HG02678 (cell line): ENCODE results near the gene E2F4.

Source experiments
- ATAC-seq: cut with Tn5 transposase; IDR thresholded peaks from one replicate; pipeline ENCODE4 v1.9.1; 2021; ENCODE audit warnings: mild to moderate bottlenecking, moderate library complexity; ENCODE audit not compliant: unreplicated experiment

The E2F4 gene

DNA sequence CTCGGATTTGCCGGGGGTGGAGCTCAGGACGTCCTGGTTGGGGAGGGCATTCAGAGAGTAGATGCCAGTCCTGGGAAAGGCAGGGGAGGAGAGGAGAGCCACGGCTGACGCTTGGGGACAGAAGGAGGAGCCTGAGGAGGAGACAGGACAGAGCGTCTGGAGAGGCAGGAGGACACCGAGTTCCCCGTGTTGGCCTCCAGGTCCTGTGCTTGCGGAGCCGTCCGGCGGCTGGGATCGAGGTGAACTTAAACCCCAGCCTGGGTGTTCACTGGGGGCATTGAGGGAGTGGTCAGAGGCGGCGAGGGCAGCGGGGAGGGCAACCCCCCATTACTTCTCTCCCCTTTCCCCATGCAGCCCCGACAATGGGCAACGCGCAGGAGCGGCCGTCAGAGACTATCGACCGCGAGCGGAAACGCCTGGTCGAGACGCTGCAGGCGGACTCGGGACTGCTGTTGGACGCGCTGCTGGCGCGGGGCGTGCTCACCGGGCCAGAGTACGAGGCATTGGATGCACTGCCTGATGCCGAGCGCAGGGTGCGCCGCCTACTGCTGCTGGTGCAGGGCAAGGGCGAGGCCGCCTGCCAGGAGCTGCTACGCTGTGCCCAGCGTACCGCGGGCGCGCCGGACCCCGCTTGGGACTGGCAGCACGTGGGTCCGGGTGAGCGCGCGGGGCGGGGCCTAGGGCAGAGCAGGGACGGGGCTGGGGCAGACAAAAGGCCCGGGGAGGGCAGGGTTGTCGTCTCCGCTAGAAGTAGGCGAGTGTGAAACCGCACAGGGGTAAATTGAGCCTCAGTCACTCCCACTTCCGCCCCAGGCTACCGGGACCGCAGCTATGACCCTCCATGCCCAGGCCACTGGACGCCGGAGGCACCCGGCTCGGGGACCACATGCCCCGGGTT lies 17.9 kb upstream of the E2F4 start:
- ATAC-seq: peak; percentile 44

DNA sequence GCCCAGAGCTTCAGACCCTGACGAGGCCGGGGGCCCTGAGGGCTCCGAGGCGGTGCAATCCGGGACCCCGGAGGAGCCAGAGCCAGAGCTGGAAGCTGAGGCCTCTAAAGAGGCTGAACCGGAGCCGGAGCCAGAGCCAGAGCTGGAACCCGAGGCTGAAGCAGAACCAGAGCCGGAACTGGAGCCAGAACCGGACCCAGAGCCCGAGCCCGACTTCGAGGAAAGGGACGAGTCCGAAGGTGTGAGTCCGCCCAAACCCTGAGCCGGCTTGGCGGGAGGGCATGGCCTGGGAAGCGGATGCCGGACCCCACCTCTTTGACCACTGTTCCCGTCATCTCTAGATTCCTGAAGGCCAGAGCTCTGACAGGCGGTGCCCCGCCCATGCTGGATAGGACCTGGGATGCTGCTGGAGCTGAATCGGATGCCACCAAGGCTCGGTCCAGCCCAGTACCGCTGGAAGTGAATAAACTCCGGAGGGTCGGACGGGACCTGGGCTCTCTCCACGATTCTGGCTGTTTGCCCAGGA lies 17.2 kb upstream of the E2F4 start:
- no peak for ATAC-seq

DNA sequence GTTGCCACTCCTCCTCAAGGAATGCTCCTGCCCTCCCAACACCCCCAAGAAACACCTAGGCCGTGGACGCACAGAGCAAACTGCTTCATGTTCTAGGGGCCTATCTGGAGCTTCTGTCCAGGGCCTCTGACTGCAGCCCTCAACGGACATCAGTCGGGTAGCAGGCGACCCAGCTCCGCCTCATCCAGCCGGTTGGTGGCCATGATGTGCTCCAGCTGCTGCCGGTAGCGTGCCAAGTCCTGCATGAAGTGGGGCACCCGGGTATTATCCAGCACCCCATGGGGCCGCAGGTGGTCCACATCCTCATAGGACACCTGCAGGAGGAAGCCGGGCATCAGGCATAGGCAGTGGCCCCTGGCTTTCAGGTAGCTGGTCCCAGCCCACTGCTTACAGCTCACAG lies 15.3 kb upstream of the E2F4 start:
- ATAC-seq: no peak

DNA sequence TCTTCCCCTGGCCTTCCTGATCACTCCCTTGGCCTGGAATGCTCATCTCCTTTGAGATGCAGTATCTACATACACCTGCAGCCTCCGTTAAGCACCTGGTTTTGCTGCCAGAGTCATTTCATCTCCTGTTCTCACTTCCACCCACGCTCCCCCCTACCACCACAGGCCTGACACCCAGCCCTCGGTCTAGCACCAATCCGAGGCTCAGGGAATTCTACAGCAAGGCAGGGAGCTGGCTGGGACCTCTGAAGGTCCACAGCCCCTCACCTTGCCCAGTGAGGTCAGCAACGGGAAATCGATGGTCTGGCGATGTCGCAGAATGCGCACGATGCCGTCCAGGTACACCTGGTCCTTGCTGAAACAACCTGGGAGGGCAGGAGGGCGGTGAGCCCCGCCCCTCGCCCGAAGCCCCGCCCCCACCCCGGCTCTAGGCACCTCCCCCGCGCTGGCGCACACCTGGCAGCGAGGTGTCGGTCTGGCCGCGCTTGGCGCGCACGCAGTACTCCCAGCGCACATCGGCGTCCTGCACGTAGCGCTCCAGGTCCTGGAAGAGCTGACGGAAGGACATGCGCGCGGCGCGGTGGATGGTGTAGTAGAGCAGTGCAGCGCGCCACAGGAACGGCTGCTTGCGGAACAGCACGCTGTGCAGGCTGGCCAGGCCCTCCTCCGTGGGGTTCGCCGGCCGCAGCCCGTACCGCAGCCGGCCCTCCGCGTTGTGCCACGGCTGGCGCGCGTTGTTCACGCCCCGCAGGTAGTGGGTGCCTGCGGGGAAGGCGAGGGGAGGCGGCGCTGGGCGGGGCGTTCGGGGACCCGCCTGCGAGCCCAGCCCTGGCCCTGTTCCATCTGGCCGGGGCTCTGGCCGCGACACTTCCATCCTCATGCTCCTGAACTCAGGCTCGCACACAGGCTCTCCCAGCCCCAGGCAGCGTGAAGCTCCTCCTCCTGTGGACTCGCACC lies 13.9 kb upstream of the E2F4 start:
- ATAC-seq: no peak

DNA sequence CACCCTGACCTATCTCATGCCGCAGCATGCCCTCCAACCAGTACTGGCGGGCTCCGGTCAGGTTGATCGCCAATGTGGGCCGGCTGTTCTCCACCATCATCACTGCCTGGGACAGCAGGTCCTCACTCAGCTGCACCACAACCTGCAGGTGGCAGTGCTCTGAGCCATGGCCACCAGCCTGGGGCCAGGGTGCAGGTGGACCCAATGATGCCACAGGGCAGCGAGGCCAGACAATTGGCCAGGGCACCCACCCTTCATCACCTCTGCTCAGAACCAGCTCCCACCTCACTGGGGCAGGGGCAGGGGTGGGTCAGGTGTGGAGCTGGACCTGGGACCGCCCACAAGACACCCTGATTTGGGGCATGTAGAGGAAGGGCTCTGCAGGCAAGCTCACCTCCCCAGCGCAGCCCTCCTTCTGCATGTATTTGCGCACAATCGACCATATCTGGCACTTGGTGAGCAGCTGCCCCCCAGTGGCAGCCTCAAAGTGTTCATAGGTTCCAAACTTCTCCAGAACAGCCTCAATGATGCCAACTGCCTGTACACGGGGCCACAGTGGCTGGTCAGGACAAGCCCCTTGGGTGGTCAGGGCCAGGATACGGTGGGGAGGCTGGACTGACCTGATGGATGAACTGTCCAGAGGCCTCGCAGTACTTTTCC lies 12.4 kb upstream of the E2F4 start:
- ATAC-seq: no peak

DNA sequence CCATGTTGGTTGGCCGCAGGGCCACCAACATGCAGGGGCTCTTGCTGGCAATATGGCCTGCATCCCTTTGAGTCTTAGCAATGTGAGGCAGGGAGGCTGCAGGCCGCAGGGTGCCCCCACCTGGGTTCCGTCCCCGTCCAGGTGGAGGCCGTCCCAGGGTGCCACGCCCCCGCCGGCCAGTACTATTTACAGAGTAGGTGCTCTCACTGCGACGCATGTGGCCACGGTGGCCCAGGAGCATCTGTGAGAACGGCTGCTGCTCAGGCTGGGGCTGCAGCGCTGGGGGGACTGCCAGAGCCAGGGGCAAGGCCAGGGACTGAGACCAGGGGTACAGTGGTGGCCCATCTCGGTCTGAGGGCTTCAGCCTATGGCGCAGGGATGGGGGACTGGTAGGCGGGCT lies 11.8 kb upstream of the E2F4 start:
- ATAC-seq: no peak

DNA sequence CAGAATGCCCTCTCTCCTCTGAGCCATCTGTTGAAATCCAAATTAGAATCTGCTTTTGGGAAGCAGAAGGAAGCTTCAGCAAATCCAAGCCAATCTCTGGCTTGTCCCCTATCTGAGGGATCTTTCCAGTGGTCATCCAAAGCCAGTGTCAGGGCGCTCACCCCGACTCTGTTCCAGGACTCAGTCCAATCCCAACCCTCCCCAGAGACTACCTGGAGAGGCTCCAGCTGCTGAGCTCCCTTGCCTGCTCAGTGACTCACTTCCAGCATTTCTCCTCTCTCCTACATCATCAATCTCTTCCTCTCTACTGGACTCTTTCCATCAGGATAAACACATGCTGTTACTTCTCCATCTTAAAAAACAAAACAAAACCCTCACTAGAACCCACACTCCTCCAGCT lies 10.6 kb upstream of the E2F4 start:
- ATAC-seq: no peak

DNA sequence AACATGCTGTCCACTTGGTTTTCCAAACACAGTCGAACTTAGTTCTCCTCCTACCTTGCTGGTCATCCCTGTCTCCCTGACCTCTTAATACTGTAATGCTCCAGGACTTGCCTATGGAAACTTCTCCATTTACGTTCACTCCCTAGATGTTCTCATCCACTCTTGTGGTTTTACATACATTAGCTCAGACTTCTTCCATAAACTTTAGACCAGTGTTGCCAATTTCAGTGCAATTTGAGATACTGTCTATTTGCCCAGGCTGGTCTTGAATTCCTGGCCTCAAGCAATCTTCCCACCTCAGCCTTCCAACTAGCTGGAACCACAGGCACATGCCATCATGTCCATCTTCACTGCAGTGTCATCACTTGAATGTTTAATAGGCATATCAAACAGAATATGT lies 9.7 kb upstream of the E2F4 start:
- no peak for ATAC-seq

DNA sequence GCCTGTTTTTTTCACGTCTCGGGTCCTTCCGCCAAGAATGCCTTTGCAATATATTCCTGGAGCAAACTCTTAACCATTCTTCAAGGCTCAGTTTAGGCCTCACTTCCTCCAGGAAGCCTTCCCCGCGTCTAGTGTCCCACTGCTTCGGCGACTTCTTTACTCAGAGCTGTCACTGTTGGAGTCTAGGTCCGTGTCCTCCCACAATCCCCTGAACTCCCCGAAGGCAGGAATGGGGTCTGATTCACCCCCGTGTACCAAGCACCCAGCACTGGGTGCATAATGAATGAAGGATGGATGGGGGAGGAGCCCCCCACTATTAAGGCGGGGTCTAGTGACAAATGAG lies 8.7 kb upstream of the E2F4 start:
- ATAC-seq: no peak

DNA sequence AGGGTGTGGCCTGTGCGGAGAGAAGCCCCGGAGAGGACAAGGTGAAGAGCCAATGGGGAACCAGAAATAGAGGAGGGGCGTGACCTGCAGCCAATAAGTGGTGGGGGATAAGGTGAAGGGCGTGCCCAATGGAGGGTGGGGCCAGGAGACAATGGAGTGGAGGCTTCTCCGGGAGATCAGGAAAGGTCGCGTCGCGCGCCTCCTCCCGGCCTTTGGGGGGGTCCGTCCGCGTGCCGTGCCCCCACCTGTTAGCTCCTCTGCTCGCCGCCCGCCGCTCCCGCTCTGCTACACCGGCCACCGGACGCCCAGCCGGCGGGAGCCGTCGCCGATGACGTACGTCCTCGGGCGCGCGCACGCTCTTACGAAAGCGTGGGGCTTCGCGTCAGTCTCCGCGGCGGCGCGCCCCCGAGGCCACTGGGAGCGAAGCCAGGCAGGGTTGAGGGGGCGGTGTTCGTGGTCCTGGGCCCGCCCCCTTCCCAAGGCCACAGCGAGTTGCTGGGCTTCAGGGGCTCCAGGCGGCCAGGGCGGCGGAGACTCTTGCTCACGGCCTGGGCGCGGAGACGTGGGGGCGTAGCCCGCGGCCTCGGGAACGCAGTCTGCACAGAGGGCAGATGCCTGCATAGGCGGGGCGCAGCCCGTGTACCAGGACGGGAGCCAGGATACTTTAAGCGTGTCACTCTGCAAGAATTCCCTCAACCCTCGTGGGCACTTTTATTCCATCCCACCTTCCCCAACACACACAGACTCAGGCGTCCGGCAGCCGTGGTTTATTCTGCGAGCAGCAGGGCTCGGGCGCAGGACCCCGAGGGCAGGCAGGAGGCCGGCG lies 8.1 kb upstream of the E2F4 start, which contains the start of gene MATCAP1:
Gene MATCAP1 (minus strand): TSS at position 337 of the 826 bp plus-strand sequence. CDS start 3,353 bp downstream, outside the sequence.
- peak; percentile 94 for ATAC-seq

DNA sequence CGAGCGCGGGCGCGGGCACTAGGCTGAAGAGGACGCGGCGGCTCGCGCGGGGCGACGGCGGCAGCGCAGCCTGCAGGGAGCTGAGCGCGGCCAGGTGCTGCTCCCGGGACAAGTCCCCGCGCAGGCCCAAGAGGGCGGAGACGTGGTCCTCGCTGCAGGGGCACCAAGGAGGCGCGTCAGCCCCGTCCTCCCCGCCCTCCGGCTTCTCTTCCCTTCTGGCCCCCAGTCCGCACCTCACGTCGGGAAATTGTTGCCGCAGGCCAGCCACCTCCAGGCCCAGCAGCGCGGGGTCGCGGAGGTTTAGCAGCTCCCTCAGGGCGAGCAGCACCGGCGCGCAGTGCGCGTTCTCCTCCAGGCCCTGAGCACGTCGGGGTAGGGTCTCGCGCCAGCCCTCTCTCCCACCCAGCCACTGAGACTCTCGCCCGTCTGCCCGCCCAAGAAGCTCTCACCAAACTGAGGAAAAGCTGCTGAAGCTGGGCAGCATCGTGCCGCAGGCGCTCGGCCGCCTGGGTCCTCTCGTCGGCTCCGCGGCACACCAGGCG lies 7.4 kb upstream of the E2F4 start:
- no peak for ATAC-seq

DNA sequence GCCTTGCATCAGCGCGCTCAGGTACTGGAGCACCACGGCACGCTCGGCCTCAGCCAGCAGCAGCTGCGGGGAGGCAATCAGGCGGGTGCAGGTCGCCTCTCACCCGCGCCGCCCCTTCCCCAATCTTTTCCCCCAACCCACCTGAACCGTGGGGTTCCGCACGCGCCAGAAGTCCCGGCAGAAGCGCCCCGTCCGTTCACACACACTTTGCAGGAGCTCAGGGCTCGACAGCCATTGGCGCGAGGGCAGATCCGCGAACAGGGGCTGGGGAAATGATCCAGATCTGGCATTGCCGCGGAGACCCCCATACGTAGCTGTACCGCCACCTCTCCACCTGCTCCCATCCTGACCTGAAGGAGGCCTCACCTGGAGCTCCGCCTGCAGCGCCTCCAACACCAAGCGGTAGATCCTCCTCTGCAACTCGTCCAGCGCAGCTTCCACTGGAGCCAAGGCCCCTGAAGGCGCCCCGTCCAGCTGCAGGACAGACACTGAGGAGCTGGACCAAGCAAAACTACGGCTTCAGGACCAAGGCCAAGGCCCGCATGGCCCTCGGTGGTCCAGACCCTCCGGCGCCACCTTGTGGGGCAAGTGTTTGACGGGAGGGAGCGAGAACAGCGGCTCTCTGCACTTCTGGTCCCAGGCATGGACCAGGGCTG lies 6.8 kb upstream of the E2F4 start:
- ATAC-seq: no peak

DNA sequence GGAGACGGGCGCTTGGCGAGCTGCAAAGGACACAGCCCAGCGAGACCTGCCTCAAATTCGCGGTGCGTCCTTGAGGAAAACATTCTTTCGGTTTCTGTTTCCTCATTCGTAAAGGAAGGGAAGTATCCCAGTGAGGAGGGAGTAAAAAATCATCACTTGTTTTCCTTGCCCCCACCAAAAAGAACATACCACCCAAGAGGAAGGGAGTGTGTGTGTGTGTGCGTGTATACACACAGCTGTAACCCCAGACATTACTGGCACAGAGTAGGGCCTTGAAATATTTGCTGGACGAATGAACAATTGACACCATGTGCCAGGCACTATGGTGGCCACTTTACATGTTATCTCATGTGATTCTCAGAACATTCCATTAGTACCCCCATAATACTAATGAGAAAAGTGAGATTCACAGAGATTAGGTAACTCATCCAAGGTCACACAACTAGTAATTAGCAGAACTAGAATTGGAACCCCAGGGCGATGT lies 6.3 kb upstream of the E2F4 start:
- no peak for ATAC-seq

DNA sequence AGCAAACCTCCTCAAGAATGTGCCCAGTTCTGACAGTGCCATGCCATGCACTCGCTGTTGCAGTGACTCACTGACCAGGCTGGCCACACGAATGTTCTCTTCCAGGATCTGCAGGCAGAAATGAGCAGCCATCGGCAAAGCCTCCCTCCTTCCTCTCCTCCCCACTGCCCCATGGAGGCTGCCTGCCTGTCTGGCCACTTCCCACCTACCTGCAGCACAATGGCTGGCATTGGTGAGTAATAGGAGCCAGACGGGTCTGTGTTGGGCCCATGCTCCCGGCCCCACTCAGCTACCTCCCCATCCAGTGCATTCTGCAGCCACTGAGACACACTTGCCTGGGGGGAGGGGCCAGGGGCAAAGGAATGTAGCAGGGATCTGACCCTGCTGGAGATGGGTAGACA lies 5.4 kb upstream of the E2F4 start:
- no peak for ATAC-seq

DNA sequence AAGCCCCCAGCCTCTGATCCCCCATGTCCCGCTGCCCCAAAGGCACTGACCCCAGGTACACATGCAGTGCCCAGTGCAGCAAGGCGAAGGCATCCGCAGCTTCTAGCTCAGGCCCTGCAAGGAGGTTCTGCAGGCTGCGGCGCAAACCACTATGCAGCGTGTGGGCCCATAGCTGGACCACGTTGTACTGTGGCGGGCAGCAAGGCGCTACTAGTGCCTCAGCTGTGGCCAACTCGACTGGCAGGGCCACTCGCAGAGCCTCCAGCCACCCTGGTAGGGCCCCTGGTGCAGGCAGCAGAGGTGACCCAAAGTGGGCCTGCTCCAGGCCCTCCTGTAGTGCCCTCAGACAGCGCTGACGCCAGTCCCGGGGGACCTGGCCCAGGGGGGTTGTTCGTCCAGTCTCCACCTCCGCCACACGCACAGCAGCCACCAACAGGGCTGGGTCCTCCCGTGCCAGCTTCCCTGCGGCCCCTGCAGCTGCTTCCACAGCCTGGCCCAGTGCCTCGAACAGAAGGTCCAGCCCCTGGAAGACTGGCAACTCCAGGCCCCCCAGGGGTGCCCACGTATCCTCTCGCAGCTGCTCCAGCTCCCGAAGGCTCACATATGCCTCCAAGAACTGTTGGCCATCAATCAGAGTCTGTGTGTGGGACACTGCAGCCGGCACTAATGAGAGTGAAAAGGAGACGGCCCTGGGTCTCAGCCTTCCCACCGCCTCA lies 4.6 kb upstream of the E2F4 start:
- no peak for ATAC-seq

DNA sequence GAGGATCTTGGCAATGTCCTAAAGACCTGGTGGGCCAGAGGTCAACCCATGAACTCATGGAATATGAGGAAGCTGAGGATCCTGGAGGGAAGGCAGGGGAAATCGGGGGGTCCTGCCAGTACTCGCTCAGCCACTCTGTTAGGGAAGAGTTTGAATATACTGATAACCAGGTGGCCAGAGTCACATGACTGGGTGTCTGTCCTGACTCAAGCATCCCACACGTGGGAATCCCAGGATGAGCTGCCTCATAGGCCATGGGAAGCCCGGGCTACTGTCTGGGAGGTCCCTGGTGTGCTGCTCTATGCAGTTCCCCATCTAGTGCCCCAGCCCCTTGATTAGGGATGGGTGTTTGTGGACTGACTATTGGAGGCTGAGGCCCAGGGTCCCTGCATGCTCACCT lies 3.6 kb upstream of the E2F4 start:
- no peak for ATAC-seq

DNA sequence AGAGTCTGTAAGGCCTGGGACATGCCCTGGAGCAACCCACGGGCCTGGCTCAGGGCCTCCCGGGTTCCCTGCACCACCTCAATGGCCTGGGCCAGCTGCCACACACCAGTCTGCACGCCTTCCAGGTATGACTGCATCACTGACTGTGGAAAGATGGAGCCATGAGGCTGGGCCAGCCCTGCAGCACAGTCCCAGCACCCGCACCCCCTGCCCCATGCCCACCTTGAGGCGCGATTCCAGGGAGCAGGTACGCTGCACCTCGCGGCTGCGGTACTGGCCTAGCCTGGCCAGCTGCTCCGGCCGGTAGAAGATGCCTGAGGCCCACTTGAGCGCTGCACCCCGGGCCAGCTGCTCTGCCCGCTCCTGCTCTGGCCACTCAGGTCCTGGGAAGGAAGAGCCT lies 3.2 kb upstream of the E2F4 start:
- ATAC-seq: no peak

DNA sequence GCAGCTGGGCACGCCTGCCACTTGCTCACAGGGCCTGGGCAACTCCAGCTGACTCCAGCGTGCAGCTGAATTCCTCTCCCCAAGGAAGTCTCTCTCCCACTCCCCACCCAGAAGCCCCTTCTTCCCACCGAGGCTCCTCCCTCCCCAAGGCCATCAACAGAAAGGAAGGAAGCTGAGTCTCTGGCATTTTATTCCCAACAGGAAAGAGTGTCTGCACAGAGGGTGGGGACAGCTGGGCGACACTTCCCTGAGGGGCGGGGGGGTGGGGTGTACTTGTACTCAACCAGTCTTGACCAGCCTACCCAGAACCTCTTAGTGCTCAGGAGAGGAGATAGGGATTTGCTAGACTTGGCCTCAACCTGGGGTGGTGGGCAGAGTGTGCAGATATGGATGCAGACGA lies 1.9 kb upstream of the E2F4 start, which contains the start of gene EXOC3L1:
Gene EXOC3L1 (minus strand): TSS at position 96 of the 400 bp plus-strand sequence. CDS start 460 bp downstream, outside the sequence.
- no peak for ATAC-seq
